Parathyroid adenoma (tissue), 2 donors: ENCODE measurements around the gene PGA5.
A peak's percentile ranks its signal among the peaks of the same experiment; 100 is the strongest.
"Not testable (repeated sequence)": the region's sequence is repeated elsewhere in the genome, so short reads cannot be mapped to it uniquely, and the experiment has no call there.

ENCODE experiments used
- H2AFZ ChIP-seq: fragments of 300-600 bp; sonication (generic); one replicate; pipeline ENCODE4 v1.7.0; 2017; ENCODE audit warnings: antibody characterized with exemption, mild to moderate bottlenecking
- H3K27ac ChIP-seq: fragments of 300-600 bp; sonication (generic); one replicate; pipeline ENCODE4 v1.7.0; 2017
- H3K27me3 ChIP-seq: fragments of 300-600 bp; sonication (generic); one replicate; pipeline ENCODE4 v1.7.0; 2017; ENCODE audit warnings: low read length; ENCODE audit not compliant: control insufficient read depth, insufficient read depth
- H3K36me3 ChIP-seq: fragments of 300-600 bp; sonication (generic); one replicate; pipeline ENCODE4 v1.7.0; 2017; ENCODE audit warnings: low read length; ENCODE audit not compliant: control insufficient read depth, insufficient read depth
- H3K4me1 ChIP-seq: fragments of 300-600 bp; sonication (generic); one replicate; pipeline ENCODE4 v1.7.0; 2017; ENCODE audit warnings: control low read depth
- H3K4me2 ChIP-seq: fragments of 300-600 bp; sonication (generic); one replicate; pipeline ENCODE4 v1.7.0; 2017; ENCODE audit warnings: low read length
- H3K4me3 ChIP-seq: fragments of 300-600 bp; sonication (generic); one replicate; pipeline ENCODE4 v1.7.0; 2017; ENCODE audit warnings: low read depth, low read length
- H3K79me2 ChIP-seq: fragments of 300-600 bp; sonication (generic); one replicate; pipeline ENCODE4 v1.7.0; 2017; ENCODE audit warnings: control low read depth
- H3K9ac ChIP-seq: fragments of 300-600 bp; sonication (generic); one replicate; pipeline ENCODE4 v1.7.0; 2017; ENCODE audit warnings: mild to moderate bottlenecking
- H3K9me3 ChIP-seq: fragments of 300-600 bp; sonication (generic); one replicate; pipeline ENCODE4 v1.7.0; 2017; ENCODE audit warnings: low read length; ENCODE audit not compliant: control insufficient read depth
- TF ChIP-seq, protein P1 (sequence below): fragments of 300-600 bp; sonication (generic); IDR thresholded peaks from one replicate; pipeline ENCODE4 v1.7.0; 2017; ENCODE audit warnings: antibody characterized with exemption, mild to moderate bottlenecking
- donor health status: primary hyperparathyroidism.

PGA5 gene

DNA sequence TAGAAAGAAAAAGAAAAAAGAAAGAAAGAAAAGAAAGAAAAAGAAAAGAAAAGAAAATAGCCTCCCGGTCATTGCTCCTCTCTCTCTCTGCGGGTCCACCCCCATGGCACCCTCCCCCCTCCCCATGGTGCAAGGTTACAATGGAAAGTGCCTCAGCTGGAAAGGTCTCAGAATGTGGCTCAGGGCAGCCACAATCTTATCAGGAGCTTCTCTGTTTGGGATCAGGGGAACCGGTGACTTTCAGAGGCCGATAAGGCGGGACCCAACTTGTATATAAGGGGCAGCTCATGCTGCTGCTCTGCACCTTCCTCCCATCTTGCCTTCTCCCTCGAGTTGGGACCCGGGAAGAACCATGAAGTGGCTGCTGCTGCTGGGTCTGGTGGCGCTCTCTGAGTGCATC, at the start of gene PGA5:
TSS of gene PGA5 (plus strand) at position 301 of the 400 bp plus-strand sequence. CDS start at position 353, 52 bp downstream.
- not testable (repeated sequence) for H2AFZ ChIP-seq, H3K27ac ChIP-seq, H3K27me3 ChIP-seq, H3K36me3 ChIP-seq, H3K4me1 ChIP-seq, H3K4me3 ChIP-seq, H3K4me2 ChIP-seq, H3K9ac ChIP-seq, H3K9me3 ChIP-seq, H3K79me2 ChIP-seq

- H3K9me3 ChIP-seq, result no peaks in the 10 kb centered on the region
- no peaks in the 10 kb centered on the region for H3K36me3 ChIP-seq
- H3K4me1 ChIP-seq, result no peaks in the 10 kb centered on the region
- no peaks in the 10 kb centered on the region for H3K27me3 ChIP-seq
- H3K27ac ChIP-seq, result no peak overlapping the region
- no peak overlapping the region for H3K4me3 ChIP-seq
- H3K9ac ChIP-seq, result no peak overlapping the region
- H2AFZ ChIP-seq, result no peak overlapping the region
- H3K79me2 ChIP-seq, result no peaks in the 10 kb centered on the region
- no peak overlapping the region for H3K4me2 ChIP-seq
- TF ChIP-seq, protein P1, sequence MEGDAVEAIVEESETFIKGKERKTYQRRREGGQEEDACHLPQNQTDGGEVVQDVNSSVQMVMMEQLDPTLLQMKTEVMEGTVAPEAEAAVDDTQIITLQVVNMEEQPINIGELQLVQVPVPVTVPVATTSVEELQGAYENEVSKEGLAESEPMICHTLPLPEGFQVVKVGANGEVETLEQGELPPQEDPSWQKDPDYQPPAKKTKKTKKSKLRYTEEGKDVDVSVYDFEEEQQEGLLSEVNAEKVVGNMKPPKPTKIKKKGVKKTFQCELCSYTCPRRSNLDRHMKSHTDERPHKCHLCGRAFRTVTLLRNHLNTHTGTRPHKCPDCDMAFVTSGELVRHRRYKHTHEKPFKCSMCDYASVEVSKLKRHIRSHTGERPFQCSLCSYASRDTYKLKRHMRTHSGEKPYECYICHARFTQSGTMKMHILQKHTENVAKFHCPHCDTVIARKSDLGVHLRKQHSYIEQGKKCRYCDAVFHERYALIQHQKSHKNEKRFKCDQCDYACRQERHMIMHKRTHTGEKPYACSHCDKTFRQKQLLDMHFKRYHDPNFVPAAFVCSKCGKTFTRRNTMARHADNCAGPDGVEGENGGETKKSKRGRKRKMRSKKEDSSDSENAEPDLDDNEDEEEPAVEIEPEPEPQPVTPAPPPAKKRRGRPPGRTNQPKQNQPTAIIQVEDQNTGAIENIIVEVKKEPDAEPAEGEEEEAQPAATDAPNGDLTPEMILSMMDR, result no peak
These were observed 47.4 kb upstream of the PGA5 start for GRCh38 chr11:61193596-61193995.

- TF ChIP-seq, protein P1, result no peak
- no peak overlapping the region for H2AFZ ChIP-seq
These were observed 46.8 kb upstream of the PGA5 start for GRCh38 chr11:61194169-61194671.

DNA sequence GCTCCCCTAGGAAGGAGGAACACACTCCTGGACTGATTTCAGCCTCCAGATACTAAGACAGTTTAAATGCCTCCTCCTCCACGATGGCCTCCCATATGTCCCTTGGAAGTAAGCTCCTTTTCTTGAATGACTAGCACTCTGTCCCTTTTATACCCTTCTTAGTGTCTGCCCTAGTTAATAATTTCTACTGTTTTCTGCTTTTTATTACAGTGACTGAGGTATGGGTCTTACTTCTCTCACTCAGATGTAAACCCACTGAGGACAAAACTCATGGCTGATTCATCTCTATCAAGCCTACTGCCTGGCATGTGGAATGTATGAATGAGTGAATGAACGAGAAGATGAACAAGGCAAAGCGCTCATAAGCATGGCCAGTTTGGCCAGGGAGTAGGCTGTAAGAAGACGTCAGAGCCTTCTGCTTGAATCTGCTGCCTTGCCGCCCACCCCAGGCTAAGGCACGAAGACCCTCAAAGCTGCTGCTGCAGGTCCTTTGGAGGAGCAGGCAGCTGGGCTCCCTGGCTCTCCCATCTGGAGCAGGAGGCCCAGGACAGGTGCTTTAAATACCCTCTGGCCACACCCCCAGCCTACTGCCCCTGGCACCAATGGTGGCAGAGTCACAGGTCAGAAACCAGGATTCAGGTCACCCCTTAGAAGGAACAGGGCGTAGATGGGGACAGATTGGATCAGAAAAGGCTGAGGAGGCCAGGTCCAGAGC, 45.8 kb upstream of the PGA5 start:
- H3K9ac ChIP-seq, result no peak overlapping the region
- H3K27ac ChIP-seq, result no peak overlapping the region
- H3K4me3 ChIP-seq, result no peak overlapping the region
- no peaks in the 10 kb centered on the region for H3K36me3 ChIP-seq
- TF ChIP-seq, protein P1, result no peak
- H3K79me2 ChIP-seq, result no peaks in the 10 kb centered on the region
- H3K27me3 ChIP-seq, result no peaks in the 10 kb centered on the region
- H3K4me1 ChIP-seq, result no peaks in the 10 kb centered on the region
- peak overlapping the region; percentile 35 for H3K4me2 ChIP-seq
- peak overlapping the region; percentile 69 for H2AFZ ChIP-seq
- H3K9me3 ChIP-seq, result no peaks in the 10 kb centered on the region

More at GRCh38 chr11:61194169-61194671, 46.8 kb upstream of the PGA5 start:
- Histone ChIP-seq H3K9me3 (no peaks in the 10 kb centered on the region), H3K4me2 (no peak overlapping the region), H3K9ac (no peak overlapping the region), H3K27me3 (no peaks in the 10 kb centered on the region), H3K4me3 (no peak overlapping the region), H3K79me2 (no peaks in the 10 kb centered on the region), H3K4me1 (no peaks in the 10 kb centered on the region), H3K27ac (no peak overlapping the region), H3K36me3 (no peaks in the 10 kb centered on the region)

DNA sequence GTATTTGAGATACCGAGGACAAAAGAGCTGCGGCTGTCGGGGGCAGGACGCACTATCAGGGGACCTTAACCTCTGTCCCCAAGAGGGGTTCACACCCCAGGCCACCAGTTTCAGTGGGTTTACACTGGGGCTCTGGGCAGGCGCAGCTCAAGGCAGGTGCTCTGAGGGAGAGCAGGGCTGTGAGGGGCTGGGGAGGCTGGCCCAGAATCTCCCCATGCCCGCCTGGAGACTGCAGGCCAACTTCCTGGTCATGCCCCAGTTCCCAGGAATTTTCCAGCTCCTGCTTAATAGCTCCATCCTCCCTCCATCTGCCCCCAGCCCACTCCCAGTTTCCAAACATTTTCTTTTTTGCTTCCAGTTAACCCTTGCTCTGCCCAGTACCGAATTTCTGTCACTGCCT, 45.3 kb upstream of the PGA5 start:
- Histone ChIP-seq H3K36me3 (no peaks in the 10 kb centered on the region), H3K4me2 (peak overlapping the region; percentile 35), H3K4me3 (no peak overlapping the region), H3K9ac (no peak overlapping the region), H3K27ac (no peak overlapping the region), H3K4me1 (no peaks in the 10 kb centered on the region), H3K79me2 (no peaks in the 10 kb centered on the region), H2AFZ (peak overlapping the region; percentile 69), H3K27me3 (no peaks in the 10 kb centered on the region), H3K9me3 (no peaks in the 10 kb centered on the region)
- TF ChIP-seq, protein P1, result no peak
